Parathyroid adenoma (tissue), 2 donors: Measurements from ENCODE around the gene PLEKHA6.
"Not testable (repeated sequence)": the region's sequence is repeated elsewhere in the genome, so short reads cannot be mapped to it uniquely, and the experiment has no call there.

Experiments
- H2AFZ ChIP-seq: fragments of 300-600 bp; sonication (generic); one replicate; pipeline ENCODE4 v1.7.0; 2017; ENCODE audit warnings: antibody characterized with exemption, mild to moderate bottlenecking
- H3K27ac ChIP-seq: fragments of 300-600 bp; sonication (generic); one replicate; pipeline ENCODE4 v1.7.0; 2017
- H3K27me3 ChIP-seq: fragments of 300-600 bp; sonication (generic); one replicate; pipeline ENCODE4 v1.7.0; 2017; ENCODE audit warnings: low read length; ENCODE audit not compliant: control insufficient read depth, insufficient read depth
- H3K36me3 ChIP-seq: fragments of 300-600 bp; sonication (generic); one replicate; pipeline ENCODE4 v1.7.0; 2017; ENCODE audit warnings: low read length; ENCODE audit not compliant: control insufficient read depth, insufficient read depth
- H3K4me1 ChIP-seq: fragments of 300-600 bp; sonication (generic); one replicate; pipeline ENCODE4 v1.7.0; 2017; ENCODE audit warnings: control low read depth
- H3K4me2 ChIP-seq: fragments of 300-600 bp; sonication (generic); one replicate; pipeline ENCODE4 v1.7.0; 2017; ENCODE audit warnings: low read length
- H3K4me3 ChIP-seq: fragments of 300-600 bp; sonication (generic); one replicate; pipeline ENCODE4 v1.7.0; 2017; ENCODE audit warnings: low read depth, low read length
- H3K79me2 ChIP-seq: fragments of 300-600 bp; sonication (generic); one replicate; pipeline ENCODE4 v1.7.0; 2017; ENCODE audit warnings: control low read depth
- H3K9ac ChIP-seq: fragments of 300-600 bp; sonication (generic); one replicate; pipeline ENCODE4 v1.7.0; 2017; ENCODE audit warnings: mild to moderate bottlenecking
- H3K9me3 ChIP-seq: fragments of 300-600 bp; sonication (generic); one replicate; pipeline ENCODE4 v1.7.0; 2017; ENCODE audit warnings: low read length; ENCODE audit not compliant: control insufficient read depth
- TF ChIP-seq, protein P1 (sequence below): fragments of 300-600 bp; sonication (generic); IDR thresholded peaks from one replicate; pipeline ENCODE4 v1.7.0; 2017; ENCODE audit warnings: antibody characterized with exemption, mild to moderate bottlenecking
- donor health status: primary hyperparathyroidism.

PLEKHA6 gene

DNA sequence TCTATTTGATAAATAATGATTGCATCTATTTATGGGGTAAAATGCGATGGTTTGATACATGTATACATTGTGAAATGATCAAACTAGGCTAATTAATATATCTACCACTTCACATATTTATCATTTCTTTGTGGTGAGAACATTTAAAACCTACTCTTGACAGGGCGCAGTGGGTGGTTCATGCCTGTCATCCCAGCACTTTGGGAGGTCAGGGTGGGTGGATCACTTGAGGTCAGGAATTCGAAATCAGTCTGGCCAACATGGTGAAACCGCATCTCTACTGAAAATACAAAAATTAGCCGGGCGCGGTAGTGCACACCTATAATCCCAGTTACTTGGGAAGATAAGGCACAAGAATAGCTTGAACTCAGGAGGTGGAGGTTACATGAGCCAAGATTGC is 25.3 kb downstream of the PLEKHA6 start:
- H3K9me3 ChIP-seq = no peaks in the 10 kb centered on the region
- no peak overlapping the region for H3K4me3 ChIP-seq
- no peak overlapping the region for H3K27ac ChIP-seq
- H3K9ac ChIP-seq = no peak overlapping the region
- H2AFZ ChIP-seq = no peak overlapping the region
- H3K4me2 ChIP-seq = no peak overlapping the region
- no peaks in the 10 kb centered on the region for H3K4me1 ChIP-seq
- no peaks in the 10 kb centered on the region for H3K36me3 ChIP-seq
- TF ChIP-seq, protein P1, sequence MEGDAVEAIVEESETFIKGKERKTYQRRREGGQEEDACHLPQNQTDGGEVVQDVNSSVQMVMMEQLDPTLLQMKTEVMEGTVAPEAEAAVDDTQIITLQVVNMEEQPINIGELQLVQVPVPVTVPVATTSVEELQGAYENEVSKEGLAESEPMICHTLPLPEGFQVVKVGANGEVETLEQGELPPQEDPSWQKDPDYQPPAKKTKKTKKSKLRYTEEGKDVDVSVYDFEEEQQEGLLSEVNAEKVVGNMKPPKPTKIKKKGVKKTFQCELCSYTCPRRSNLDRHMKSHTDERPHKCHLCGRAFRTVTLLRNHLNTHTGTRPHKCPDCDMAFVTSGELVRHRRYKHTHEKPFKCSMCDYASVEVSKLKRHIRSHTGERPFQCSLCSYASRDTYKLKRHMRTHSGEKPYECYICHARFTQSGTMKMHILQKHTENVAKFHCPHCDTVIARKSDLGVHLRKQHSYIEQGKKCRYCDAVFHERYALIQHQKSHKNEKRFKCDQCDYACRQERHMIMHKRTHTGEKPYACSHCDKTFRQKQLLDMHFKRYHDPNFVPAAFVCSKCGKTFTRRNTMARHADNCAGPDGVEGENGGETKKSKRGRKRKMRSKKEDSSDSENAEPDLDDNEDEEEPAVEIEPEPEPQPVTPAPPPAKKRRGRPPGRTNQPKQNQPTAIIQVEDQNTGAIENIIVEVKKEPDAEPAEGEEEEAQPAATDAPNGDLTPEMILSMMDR = no peak
- no peaks in the 10 kb centered on the region for H3K27me3 ChIP-seq
- no peaks in the 10 kb centered on the region for H3K79me2 ChIP-seq

DNA sequence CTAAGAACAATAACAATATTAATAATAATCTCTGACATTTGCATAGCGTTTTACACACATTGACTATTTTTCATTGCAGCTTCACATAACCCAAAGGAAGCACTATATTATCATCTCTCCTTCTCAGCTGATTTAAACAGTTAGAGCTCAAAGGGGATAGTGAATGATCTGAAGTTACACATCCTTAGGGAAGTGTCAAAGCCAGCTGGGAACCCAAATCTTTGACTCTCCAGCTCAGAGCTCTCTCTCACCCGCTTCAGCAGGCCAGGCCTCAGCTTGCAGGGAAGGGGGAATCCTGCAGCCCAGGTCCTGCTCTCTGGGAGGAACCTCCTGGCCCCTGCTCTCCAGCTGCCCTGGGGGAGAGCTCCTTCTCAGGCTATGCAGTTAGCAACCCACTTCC is 26.3 kb downstream of the PLEKHA6 start:
- Histone ChIP-seq H3K79me2 (no peaks in the 10 kb centered on the region), H3K4me2 (no peak overlapping the region), H3K27ac (no peak overlapping the region), H3K27me3 (no peaks in the 10 kb centered on the region), H2AFZ (no peak overlapping the region), H3K9ac (no peak overlapping the region), H3K36me3 (no peaks in the 10 kb centered on the region), H3K4me3 (no peak overlapping the region), H3K4me1 (no peaks in the 10 kb centered on the region), H3K9me3 (no peaks in the 10 kb centered on the region)
- TF ChIP-seq, protein P1 = no peak

DNA sequence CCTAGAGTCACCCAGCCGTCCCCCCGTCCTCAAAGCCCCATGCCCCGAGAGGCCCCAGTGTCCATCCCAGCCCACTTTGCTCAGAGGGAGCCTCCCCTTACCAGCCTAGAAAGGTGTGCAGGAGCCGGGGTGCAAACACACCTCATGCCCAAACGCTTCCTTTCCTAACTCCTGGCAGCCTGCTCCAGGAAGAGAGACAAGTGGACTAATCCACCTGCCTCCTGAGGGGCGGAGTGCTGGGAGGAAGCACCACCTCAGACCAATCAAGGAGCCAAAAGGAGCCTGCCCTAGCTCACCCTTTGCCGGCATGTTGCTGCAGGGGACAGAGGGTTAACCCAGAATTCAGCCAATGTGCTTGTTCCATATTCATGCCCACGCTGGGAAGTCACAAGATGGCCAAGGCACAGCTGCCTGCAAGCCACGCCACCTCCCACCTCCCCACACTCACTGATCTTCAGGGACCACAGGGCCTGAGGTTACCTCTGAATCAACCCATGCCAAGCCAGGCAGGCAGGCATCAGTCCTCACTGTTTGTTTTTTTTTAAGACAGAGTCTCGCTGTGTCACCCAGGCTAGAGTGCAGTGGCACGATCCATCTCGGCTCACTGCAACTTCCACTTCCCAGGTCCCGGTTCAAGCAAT is 27.8 kb downstream of the PLEKHA6 start:
- H3K36me3 ChIP-seq = no peaks in the 10 kb centered on the region
- TF ChIP-seq, protein P1 = no peak
- H3K9ac ChIP-seq = no peak overlapping the region
- no peak overlapping the region for H3K4me3 ChIP-seq
- H3K4me1 ChIP-seq = no peaks in the 10 kb centered on the region
- H3K79me2 ChIP-seq = no peaks in the 10 kb centered on the region
- no peaks in the 10 kb centered on the region for H3K27me3 ChIP-seq
- no peak overlapping the region for H2AFZ ChIP-seq
- no peak overlapping the region for H3K4me2 ChIP-seq
- H3K27ac ChIP-seq = no peak overlapping the region
- H3K9me3 ChIP-seq = no peaks in the 10 kb centered on the region

DNA sequence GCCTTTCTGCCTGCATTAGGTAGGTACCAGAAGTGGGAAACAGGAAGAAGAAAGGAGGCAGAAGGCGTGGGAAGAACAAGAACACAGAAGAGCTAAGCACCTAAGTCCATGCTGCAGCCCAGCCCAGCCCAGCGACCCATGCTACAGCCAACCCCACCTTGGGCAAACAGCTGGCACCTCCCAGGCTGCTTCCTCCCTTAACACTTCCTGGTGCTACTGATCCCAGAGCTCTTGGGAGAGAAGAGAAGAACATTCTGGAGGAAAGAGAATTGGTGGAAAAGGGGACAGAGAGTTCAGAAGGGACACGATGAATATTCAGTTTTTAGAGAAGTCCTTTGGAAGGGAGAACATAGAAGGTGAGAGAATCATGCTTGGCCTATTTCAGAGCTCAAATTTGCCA is 28.5 kb downstream of the PLEKHA6 start:
- H3K27ac ChIP-seq = no peak overlapping the region
- H3K9me3 ChIP-seq = no peaks in the 10 kb centered on the region
- H3K4me1 ChIP-seq = no peaks in the 10 kb centered on the region

DNA sequence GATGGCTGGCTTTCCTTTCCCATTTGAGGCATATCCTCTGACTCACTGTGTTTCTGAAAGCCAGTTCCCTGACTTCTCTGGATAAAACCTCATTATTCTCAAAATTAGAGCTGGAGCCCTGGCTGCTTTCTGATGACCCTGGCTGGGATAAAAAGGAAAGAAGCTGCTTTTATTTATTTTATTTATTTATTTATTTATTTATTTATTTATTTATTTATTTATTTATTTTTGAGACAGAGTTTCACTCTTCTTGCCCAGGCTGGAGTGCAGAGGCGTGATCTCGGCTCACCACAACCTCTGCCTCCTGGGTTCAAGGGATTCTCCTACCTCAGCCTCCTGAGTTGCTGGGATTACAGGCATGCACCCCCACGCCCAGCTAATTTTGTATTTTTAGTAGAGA is 31.9 kb downstream of the PLEKHA6 start:
- not testable (repeated sequence) for H3K4me1 ChIP-seq, H2AFZ ChIP-seq, H3K27me3 ChIP-seq, H3K4me2 ChIP-seq, H3K27ac ChIP-seq, H3K9ac ChIP-seq, H3K79me2 ChIP-seq, H3K4me3 ChIP-seq, H3K9me3 ChIP-seq, H3K36me3 ChIP-seq

More for the DNA sequence above, 28.5 kb downstream of the PLEKHA6 start:
- TF ChIP-seq, protein P1 = no peak
- Histone ChIP-seq H2AFZ (no peak overlapping the region), H3K4me3 (no peak overlapping the region), H3K36me3 (no peaks in the 10 kb centered on the region), H3K27me3 (no peaks in the 10 kb centered on the region), H3K4me2 (no peak overlapping the region), H3K79me2 (no peaks in the 10 kb centered on the region), H3K9ac (no peak overlapping the region)
